Adipocyte (in vitro differentiated cells): ENCODE results near the gene AFAP1.

Experiments used
- DNase-seq: peaks from one replicate; pipeline ENCODE4 v3.0.0-alpha.2; 2015; ENCODE audit warnings: low read depth
- H3K27me3 ChIP-seq: replicated peaks from 2 replicates; pipeline ENCODE4 v1.7.0; 2013; ENCODE audit warnings: mild to moderate bottlenecking, low read length, moderate library complexity; ENCODE audit not compliant: control insufficient read depth, insufficient read depth
- H3K36me3 ChIP-seq: 2 replicates; pipeline ENCODE4 v1.7.0; 2013; ENCODE audit warnings: low read length, mild to moderate bottlenecking, moderate library complexity; ENCODE audit not compliant: control insufficient read depth, insufficient read depth, severe bottlenecking
- H3K4me1 ChIP-seq: 2 replicates; pipeline ENCODE4 v1.7.0; 2013; ENCODE audit warnings: mild to moderate bottlenecking, low read length, moderate library complexity; ENCODE audit not compliant: control insufficient read depth, insufficient read depth
- H3K4me3 ChIP-seq: 2 replicates; pipeline ENCODE4 v1.7.0; 2013; ENCODE audit warnings: mild to moderate bottlenecking, low read length, moderate library complexity
- H3K9ac ChIP-seq: 2 replicates; pipeline ENCODE4 v1.7.0; 2013; ENCODE audit warnings: mild to moderate bottlenecking, low read length, moderate library complexity
- H3K9me3 ChIP-seq: 2 replicates; pipeline ENCODE4 v1.7.0; 2013; ENCODE audit warnings: mild to moderate bottlenecking, low read length, moderate library complexity; ENCODE audit not compliant: control insufficient read depth

Gene AFAP1

DNA sequence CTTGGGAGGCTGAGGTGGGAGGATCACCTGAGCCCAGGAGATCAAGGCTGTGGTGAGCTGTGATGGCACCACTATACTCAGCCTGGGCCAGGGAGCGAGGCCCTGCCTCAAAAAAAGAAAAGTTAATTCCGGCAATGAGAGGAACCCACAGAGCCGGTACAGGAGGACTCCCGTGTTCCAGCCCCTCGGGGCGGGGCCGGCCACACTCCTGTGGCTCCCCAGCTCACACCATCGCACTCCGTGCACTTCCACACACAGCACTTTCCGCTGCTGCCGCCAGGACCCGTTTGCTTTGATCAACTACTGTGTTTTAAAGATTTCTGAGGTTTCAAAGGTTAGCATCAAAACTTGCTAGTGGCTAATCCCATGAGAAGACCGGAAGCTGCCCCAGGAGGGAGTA lies 171.7 kb downstream of the AFAP1 start:
- Histone ChIP-seq H3K9ac (no peak overlapping the region), H3K27me3 (no peaks in the 10 kb centered on the region), H3K9me3 (no peaks in the 10 kb centered on the region), H3K4me1 (peaks cover 3% of the 10 kb centered on the region), H3K36me3 (peaks cover 98% of the 10 kb centered on the region), H3K4me3 (no peak overlapping the region)
- no peak for DNase-seq

DNA sequence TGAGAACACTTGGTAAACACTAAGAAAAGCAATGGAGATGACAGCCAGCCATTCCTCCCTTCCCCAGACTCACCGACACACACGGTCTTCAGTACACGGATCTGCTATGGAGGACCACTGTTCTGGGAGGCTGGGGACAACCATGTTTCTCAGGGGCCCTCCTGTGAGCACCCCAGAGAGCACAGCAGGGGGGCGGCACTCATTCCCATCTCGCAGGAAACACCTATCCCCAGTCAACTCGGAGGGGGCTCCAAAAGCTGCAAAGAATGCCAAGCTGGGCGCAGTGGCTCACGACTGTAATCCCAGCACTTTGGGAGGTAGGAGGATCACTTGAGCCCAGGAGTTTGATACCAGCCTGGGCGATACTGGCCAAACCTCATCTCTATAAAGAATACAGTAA lies 172.1 kb downstream of the AFAP1 start:
- no peaks in the 10 kb centered on the region for H3K27me3 ChIP-seq
- DNase-seq: no peak
- H3K4me1 ChIP-seq: peaks cover 3% of the 10 kb centered on the region

DNA sequence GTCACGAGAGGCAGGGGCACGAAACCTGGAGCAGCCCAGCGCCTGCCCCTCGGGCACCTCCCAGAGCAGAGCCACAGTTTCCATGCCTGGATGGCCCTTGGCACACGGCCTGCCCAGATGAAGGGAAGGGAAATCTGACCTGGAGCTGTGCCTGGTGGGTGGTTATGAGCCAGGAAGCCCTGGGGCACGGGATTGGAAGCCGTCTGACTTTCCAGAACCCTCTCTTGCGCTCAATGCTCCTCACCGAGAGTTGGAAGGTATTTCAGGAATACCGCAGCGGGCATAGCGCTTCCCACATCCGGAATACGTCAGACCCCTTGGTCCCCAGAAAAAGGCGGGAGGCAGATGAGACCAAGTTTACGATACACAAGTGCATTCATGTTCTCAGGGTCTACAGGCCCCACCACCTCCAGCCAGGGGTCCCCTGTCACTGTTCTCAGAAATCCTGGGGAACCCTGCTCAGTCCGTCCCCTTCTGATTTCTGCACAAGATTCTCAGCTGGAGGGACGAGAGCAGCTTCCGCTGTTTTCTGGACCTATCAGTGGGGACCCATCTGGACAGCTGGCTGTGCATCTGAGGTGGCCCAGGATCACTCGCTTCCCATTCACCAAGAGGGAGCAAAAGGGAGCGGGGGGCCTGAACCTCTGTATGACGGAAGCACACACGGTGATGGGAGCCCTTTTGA lies 172.9 kb downstream of the AFAP1 start:
- Histone ChIP-seq H3K36me3 (peaks cover 98% of the 10 kb centered on the region), H3K9ac (no peak overlapping the region), H3K4me3 (no peak overlapping the region), H3K9me3 (no peaks in the 10 kb centered on the region), H3K27me3 (no peaks in the 10 kb centered on the region), H3K4me1 (peaks cover 3% of the 10 kb centered on the region)
- no peak for DNase-seq

More for the DNA sequence above, 172.1 kb downstream of the AFAP1 start:
- no peak overlapping the region for H3K4me3 ChIP-seq
- H3K36me3 ChIP-seq: peaks cover 98% of the 10 kb centered on the region
- H3K9ac ChIP-seq: no peak overlapping the region
- H3K9me3 ChIP-seq: no peaks in the 10 kb centered on the region

DNA sequence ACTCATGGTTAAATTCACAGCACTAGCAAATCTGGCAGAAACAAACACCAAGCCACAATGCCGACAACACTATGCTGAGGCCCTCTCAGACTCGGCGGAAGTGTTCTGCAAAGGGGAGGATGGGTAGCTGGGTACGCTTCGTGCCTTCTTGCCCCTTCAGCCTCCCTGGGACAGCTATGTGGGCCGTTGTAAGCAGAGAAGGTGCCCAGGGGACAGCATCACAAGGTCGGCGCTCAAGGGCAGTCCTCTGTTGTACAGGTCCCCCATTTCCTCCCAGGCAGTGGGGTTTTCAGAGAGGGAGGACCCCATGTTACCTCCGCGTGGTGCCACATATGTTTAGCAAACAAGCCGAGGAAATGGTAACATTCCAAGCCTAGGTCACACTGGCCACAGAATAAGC lies 173.6 kb downstream of the AFAP1 start:
- peaks cover 98% of the 10 kb centered on the region for H3K36me3 ChIP-seq
- H3K4me1 ChIP-seq: peaks cover 3% of the 10 kb centered on the region

DNA sequence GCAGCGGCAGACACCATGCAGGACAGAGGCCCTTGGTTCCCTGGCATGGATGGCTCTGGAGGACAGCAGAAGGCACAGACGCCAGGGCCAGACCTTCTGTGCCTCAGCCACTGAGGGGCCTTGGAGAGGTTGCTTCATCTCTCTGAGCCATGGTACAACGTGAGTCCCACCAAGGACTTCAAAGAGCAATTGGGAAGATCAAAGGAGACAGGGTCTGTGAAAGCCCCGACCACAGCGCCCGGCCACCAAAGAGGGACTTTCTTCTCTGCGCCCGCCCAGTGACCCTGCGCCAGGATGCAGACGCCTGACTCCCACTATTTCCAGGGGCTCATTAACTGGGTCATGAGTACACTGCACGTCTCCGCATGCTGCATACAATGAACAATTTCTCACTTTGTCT lies 174.0 kb downstream of the AFAP1 start:
- no peak for DNase-seq
- H3K4me1 ChIP-seq: peaks cover 3% of the 10 kb centered on the region
- H3K9ac ChIP-seq: no peak overlapping the region
- no peaks in the 10 kb centered on the region for H3K27me3 ChIP-seq
- H3K4me3 ChIP-seq: no peak overlapping the region
- peaks cover 98% of the 10 kb centered on the region for H3K36me3 ChIP-seq
- H3K9me3 ChIP-seq: no peaks in the 10 kb centered on the region

More for the DNA sequence above, 173.6 kb downstream of the AFAP1 start:
- H3K4me3 ChIP-seq: no peak overlapping the region
- H3K9ac ChIP-seq: no peak overlapping the region
- H3K9me3 ChIP-seq: no peaks in the 10 kb centered on the region
- no peak for DNase-seq
- no peaks in the 10 kb centered on the region for H3K27me3 ChIP-seq

DNA sequence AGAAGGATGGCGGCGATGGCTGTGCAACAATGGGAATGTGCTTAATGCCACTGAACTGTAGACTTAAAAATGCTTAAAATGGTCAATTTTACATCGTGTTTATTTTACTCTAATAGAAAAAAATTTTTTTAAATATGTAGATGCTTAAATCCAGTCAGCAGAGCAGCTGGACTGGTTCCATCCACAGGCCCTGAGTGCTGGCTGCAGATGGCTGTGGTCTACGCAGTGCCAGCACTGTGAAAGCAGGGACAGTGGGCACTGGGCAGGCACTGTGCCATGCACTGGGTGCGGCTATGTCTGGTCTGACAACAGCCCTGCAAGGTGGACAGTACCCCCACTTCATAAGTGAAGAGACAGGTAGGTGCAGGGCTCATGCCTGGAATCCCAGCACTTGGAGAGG lies 175.2 kb downstream of the AFAP1 start:
- no peak for DNase-seq
- H3K36me3 ChIP-seq: peaks cover 99% of the 10 kb centered on the region
- H3K9me3 ChIP-seq: no peaks in the 10 kb centered on the region
- H3K9ac ChIP-seq: no peak overlapping the region
- H3K4me3 ChIP-seq: no peak overlapping the region
- H3K27me3 ChIP-seq: no peaks in the 10 kb centered on the region
- H3K4me1 ChIP-seq: no peaks in the 10 kb centered on the region

DNA sequence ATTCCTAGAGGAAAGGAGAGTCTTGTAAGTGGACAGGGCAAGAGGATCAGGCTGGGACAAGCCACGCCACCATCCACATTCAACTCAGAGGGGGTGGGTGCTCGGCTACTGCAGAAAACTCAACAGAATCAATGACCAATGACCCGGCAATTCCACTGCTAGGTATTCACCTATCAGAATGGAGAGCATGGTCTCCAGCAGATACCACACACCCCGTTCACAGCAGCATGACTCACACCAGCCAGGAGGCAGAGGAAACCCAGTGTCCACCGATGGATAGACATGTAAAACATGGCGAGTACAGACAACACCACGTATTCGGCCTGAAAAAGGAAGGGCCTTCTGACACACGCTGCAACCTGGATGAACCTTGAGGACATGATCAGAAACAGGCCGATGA lies 175.9 kb downstream of the AFAP1 start:
- Histone ChIP-seq H3K4me1 (no peaks in the 10 kb centered on the region), H3K4me3 (no peak overlapping the region), H3K9me3 (no peaks in the 10 kb centered on the region), H3K36me3 (peaks cover 94% of the 10 kb centered on the region), H3K9ac (no peak overlapping the region), H3K27me3 (no peaks in the 10 kb centered on the region)
- DNase-seq: peak; percentile 15

DNA sequence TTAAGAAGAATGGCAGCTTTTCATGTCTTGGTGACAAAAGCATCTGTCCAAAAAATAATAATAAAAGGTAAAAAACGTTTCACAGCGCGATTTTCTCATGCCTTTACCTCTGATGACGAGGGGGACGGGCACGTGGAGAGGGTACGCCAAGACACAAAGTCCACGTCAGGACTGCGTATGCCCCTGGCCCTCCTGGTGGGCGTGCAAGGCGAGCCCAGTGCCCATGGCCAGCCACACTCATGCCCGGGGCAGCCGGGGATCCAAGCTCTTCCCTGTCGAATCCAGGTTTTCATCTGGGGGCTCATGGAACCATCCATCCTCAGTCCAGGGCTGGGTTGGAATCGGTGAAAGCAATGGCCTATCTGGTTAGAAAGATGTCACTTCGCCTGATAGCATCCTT lies 176.6 kb downstream of the AFAP1 start:
- H3K4me3 ChIP-seq: no peak overlapping the region
- no peaks in the 10 kb centered on the region for H3K4me1 ChIP-seq
- H3K27me3 ChIP-seq: no peaks in the 10 kb centered on the region
- no peak overlapping the region for H3K9ac ChIP-seq
- no peaks in the 10 kb centered on the region for H3K9me3 ChIP-seq
- DNase-seq: no peak
- peaks cover 87% of the 10 kb centered on the region for H3K36me3 ChIP-seq

DNA sequence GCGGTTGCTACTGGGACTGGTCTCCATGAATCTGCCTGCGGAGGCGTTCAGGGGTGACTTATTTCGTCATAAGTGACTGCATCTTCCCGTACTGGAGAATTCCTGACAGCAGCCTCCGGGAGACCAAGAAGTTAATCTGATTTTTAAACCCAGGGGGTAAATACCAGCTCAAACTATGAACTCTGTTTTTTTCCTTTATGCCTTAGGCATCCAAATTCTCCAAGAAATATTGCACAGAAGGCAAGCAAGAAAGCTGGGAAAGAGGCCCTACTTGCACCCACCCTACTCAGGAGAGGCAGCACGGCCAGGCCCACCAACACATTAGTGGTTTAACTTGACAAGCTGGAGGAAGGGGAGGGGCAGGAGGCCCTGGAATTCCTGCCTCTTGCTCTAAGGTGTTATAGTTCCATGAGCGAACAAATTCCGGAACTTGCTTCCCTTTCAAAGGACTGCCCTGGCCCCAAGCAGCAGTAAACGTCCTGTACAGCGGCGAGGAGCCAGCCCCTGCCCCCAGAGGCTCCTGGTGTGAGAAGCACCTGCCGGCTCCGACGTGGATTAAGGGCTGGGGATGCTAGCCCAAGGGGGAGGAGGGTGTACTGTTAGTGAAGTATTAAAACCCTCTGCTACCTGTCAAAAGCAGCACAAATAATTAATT lies 177.2 kb downstream of the AFAP1 start:
- Histone ChIP-seq H3K27me3 (no peaks in the 10 kb centered on the region), H3K4me3 (no peak overlapping the region), H3K9ac (no peak overlapping the region), H3K4me1 (no peaks in the 10 kb centered on the region), H3K36me3 (peaks cover 81% of the 10 kb centered on the region), H3K9me3 (no peaks in the 10 kb centered on the region)
- DNase-seq: no peak

DNA sequence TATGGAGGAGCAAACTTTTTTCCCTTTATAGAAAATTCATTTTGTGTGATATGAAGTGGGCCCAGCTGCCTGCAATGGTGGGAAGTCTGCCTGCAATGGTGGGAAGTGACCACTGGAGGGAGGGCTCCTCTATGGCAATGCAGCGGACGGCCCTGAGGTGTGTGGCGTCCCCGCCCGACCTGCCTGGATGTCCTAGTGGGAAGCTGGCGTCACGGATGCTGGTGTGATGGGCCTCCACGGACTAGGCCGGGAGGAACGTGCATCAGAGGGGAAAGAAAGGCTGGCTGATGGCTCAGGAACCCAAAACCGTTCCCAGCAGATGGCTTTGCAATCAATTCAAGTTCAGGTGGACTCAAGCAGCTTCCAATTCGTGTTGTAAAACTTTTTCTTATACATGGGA lies 177.9 kb downstream of the AFAP1 start:
- DNase-seq: peak; percentile 54
- peaks cover 73% of the 10 kb centered on the region for H3K36me3 ChIP-seq

DNA sequence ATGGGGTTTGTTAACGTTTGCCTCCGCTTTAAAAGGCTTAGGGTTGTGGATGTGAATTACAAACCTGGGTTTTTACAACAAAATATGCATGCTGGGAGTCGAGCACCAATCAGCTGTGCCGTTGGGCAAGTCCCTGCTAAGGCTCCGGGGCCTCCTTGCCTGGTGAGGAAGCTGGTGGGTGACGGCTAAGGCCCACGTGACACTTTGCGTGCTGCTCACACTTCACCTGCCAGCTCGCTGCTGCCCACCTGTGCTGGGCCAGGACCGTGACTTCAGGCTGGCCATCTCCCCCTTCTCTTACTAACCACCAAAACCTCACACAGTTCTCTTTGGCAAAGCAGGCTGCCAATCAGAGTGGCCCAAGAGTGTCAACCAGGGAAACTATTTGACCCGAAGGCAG lies 178.3 kb downstream of the AFAP1 start:
- Histone ChIP-seq H3K4me1 (no peaks in the 10 kb centered on the region), H3K36me3 (peaks cover 69% of the 10 kb centered on the region), H3K9ac (no peak overlapping the region), H3K27me3 (no peaks in the 10 kb centered on the region), H3K4me3 (no peak overlapping the region), H3K9me3 (no peaks in the 10 kb centered on the region)
- no peak for DNase-seq

More for the DNA sequence above, 177.9 kb downstream of the AFAP1 start:
- Histone ChIP-seq H3K9me3 (no peaks in the 10 kb centered on the region), H3K4me3 (no peak overlapping the region), H3K27me3 (no peaks in the 10 kb centered on the region), H3K9ac (no peak overlapping the region), H3K4me1 (no peaks in the 10 kb centered on the region)
